Cardiac septum (tissue), 1 donor: ENCODE results near the gene FAM161A. TPM values are rescaled to one million over a fixed set of nuclear protein-coding genes. Genes with fewer than 3 reads are reported as not detected.

Experiments
- DNase-seq: peaks from one replicate; pipeline ENCODE4 v3.0.0-alpha.2; 2020; ENCODE audit warnings: low spot score
- intact Hi-C: fragments of 100-400 bp; cut with DNase I; formaldehyde crosslinking; loops from one replicate; pipeline ENCODE4 v1.14.0; 2022
- total RNA-seq: library from RNA; stranded (reverse); fragmentation: NEBNext Ultra II Directional; extraction: Animal tissue kit (Norgen Biotek cat#: 25700); gene quantifications from one replicate; pipeline ENCODE4 v1.2.1, GENCODE V29; 2021
- donor health status: DM: no; HTN: no; CAD: no.

The FAM161A gene
- total RNA-seq, 1 donor from 2014 or later, result 1.9 TPM

GRCh38 chr2:61792355-61792890 is 61.4 kb downstream of the FAM161A start:
- no peak for DNase-seq
- intact Hi-C loops, result no loop called here

GRCh38 chr2:61789807-61790602 is 63.9 kb downstream of the FAM161A start:
- intact Hi-C loops, result no loop called here
- no peak for DNase-seq

GRCh38 chr2:61787941-61788563 is 65.8 kb downstream of the FAM161A start:
- no peak for DNase-seq
- intact Hi-C loops, result no loop called here

- DNase-seq, result no peak
- intact Hi-C loops, result no loop called here
These were observed 67.0 kb downstream of the FAM161A start for GRCh38 chr2:61786876-61787275.

- intact Hi-C loops, result no loop called here
- no peak for DNase-seq
These were observed 68.3 kb downstream of the FAM161A start for GRCh38 chr2:61785583-61785982.

GRCh38 chr2:61784643-61785042 is 69.2 kb downstream of the FAM161A start:
- DNase-seq, result no peak
- intact Hi-C loops, result no loop called here

GRCh38 chr2:61775956-61776570 is 77.8 kb downstream of the FAM161A start:
- intact Hi-C loops, result no loop called here
- DNase-seq, result no peak

Other genes starting within 250 kb of the FAM161A start
- 91.8 TPM for gene CCT4, start 34.6 kb upstream of the FAM161A start, total RNA-seq
- gene COMMD1, start 51.6 kb upstream of the FAM161A start, total RNA-seq, result 56.0 TPM